Activated naive CD4-positive, alpha-beta T cell treated with anti-CD3 and anti-CD28 coated beads, Interleukin-2, amount 10 ng/mL, durations not matched to agents 7 days and 5 days (primary cell): ENCODE data around the gene TRIOBP.

Experiments
- CTCF ChIA-PET: fragments of 350-600 bp; sonication (Branson Sonifier 250); formaldehyde crosslinking; loops from one replicate; lab custom pipeline; 2021; ENCODE audit warnings: antibody characterized with exemption; lab: Charles Lee
- DNase-seq: peaks from one replicate; pipeline ENCODE4 v3.0.0-alpha.2; 2020
- H3K27ac Mint-ChIP-seq: one replicate; pipeline ENCODE4 v1.8.0; 2021; ENCODE audit warnings: mild to moderate bottlenecking, moderate library complexity, mixed read lengths
- H3K27me3 Mint-ChIP-seq: one replicate; pipeline ENCODE4 v1.8.0; 2021; ENCODE audit warnings: mild to moderate bottlenecking, mixed read lengths
- H3K36me3 Mint-ChIP-seq: one replicate; pipeline ENCODE4 v1.8.0; 2021; ENCODE audit warnings: mixed read lengths
- H3K4me1 Mint-ChIP-seq: one replicate; pipeline ENCODE4 v1.8.0; 2021; ENCODE audit warnings: mixed read lengths
- H3K4me3 Mint-ChIP-seq: one replicate; pipeline ENCODE4 v1.8.0; 2021; ENCODE audit warnings: mild to moderate bottlenecking, moderate library complexity, mixed read lengths
- H3K9me3 Mint-ChIP-seq: one replicate; pipeline ENCODE4 v1.8.0; 2021; ENCODE audit warnings: mixed read lengths

The TRIOBP gene

GRCh38 chr22:37804881-37805809, 108.3 kb downstream of the TRIOBP start:
- H3K9me3 Mint-ChIP-seq: no peaks in the 10 kb centered on the region
- H3K27me3 Mint-ChIP-seq: peaks cover 91% of the 10 kb centered on the region
- H3K4me1 Mint-ChIP-seq: peaks cover 59% of the 10 kb centered on the region
- no peak overlapping the region for H3K27ac Mint-ChIP-seq
- CTCF ChIA-PET: interaction anchor here (1.9 kb wide), 1 partner anchor 11 kb away, joined by 6 read pairs; no protein-coding TSS in a partner anchor
- H3K4me3 Mint-ChIP-seq: peak overlapping the region; percentile 68
- peak; percentile 83 for DNase-seq
- H3K36me3 Mint-ChIP-seq: peaks cover 3% of the 10 kb centered on the region

DNA sequence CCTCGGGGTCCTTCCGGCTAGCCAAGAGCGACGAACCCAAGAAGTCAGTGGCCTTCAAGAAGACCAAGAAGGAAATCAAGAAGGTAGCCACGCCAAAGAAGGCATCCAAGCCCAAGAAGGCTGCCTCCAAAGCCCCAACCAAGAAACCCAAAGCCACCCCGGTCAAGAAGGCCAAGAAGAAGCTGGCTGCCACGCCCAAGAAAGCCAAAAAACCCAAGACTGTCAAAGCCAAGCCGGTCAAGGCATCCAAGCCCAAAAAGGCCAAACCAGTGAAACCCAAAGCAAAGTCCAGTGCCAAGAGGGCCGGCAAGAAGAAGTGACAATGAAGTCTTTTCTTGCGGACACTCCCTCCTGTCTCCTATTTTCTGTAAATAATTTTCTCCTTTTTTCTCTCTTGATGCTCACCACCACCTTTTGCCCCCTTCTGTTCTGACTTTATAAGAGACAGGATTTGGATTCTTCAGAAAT, 109.0 kb downstream of the TRIOBP start:
- H3K4me3 Mint-ChIP-seq: peak overlapping the region; percentile 68
- CTCF ChIA-PET: no interaction called here
- peaks cover 59% of the 10 kb centered on the region for H3K4me1 Mint-ChIP-seq
- H3K27ac Mint-ChIP-seq: no peak overlapping the region
- peaks cover 3% of the 10 kb centered on the region for H3K36me3 Mint-ChIP-seq
- H3K27me3 Mint-ChIP-seq: peaks cover 87% of the 10 kb centered on the region
- H3K9me3 Mint-ChIP-seq: no peaks in the 10 kb centered on the region
- DNase-seq: no peak

GRCh38 chr22:37806409-37807333, 109.8 kb downstream of the TRIOBP start:
- Mint-ChIP-seq H3K36me3 (peaks cover 3% of the 10 kb centered on the region), H3K27ac (peak overlapping the region; percentile 58), H3K9me3 (no peaks in the 10 kb centered on the region), H3K27me3 (peaks cover 81% of the 10 kb centered on the region), H3K4me1 (peaks cover 59% of the 10 kb centered on the region), H3K4me3 (peak overlapping the region; percentile 66)
- CTCF ChIA-PET: interaction anchor here (3.6 kb wide), 1 partner anchor 11 kb away, joined by 38 read pairs; no protein-coding TSS in a partner anchor
- no peak for DNase-seq

GRCh38 chr22:37807410-37808293, 110.8 kb downstream of the TRIOBP start, which contains the start of gene GCAT:
GCAT (plus strand) TSS chr22:37807934; CDS start chr22:37807968, 34 bp downstream.
- Mint-ChIP-seq H3K4me3 (peak within 1 kb of the TSS; percentile 76), H3K4me1 (peaks cover 55% of the 10 kb centered on the region), H3K27me3 (peaks cover 71% of the 10 kb centered on the region), H3K9me3 (no peaks in the 10 kb centered on the region), H3K27ac (peak within 1 kb of the TSS; percentile 58), H3K36me3 (peaks cover 3% of the 10 kb centered on the region)
- peak; percentile 96 for DNase-seq
- CTCF ChIA-PET: interaction anchor here (0.9 to 3.6 kb wide), 6 partner anchors 10 to 164 kb away, joined by 3 to 38 read pairs (median 4); no protein-coding TSS in a partner anchor

DNA sequence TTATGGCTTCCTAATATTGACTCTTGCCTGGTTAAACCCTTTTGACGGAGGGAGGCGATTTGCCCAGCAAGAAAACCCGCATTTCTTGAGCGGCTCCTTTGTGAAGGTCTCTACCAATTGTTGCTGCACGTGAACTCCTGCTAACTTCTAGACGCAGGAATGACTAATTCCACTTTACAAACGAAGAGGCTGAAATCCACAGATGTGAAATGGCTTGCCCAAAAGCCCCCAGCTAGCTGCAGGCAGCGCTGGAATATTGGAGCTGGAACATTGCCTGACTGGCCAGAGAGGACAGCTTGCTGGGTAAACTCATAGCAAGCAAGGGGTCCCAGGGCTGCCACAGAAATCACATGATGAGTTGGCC, 111.4 kb downstream of the TRIOBP start:
- DNase-seq: no peak
- H3K9me3 Mint-ChIP-seq: no peaks in the 10 kb centered on the region
- H3K4me3 Mint-ChIP-seq: peak overlapping the region; percentile 76
- peaks cover 49% of the 10 kb centered on the region for H3K4me1 Mint-ChIP-seq
- H3K27me3 Mint-ChIP-seq: peaks cover 65% of the 10 kb centered on the region
- CTCF ChIA-PET: interaction anchor here (0.9 to 3.6 kb wide), 7 partner anchors 10 to 165 kb away, joined by 3 to 38 read pairs (median 4); partner anchors contain the start of gene GALR3
- H3K27ac Mint-ChIP-seq: no peak overlapping the region
- H3K36me3 Mint-ChIP-seq: peaks cover 3% of the 10 kb centered on the region

DNA sequence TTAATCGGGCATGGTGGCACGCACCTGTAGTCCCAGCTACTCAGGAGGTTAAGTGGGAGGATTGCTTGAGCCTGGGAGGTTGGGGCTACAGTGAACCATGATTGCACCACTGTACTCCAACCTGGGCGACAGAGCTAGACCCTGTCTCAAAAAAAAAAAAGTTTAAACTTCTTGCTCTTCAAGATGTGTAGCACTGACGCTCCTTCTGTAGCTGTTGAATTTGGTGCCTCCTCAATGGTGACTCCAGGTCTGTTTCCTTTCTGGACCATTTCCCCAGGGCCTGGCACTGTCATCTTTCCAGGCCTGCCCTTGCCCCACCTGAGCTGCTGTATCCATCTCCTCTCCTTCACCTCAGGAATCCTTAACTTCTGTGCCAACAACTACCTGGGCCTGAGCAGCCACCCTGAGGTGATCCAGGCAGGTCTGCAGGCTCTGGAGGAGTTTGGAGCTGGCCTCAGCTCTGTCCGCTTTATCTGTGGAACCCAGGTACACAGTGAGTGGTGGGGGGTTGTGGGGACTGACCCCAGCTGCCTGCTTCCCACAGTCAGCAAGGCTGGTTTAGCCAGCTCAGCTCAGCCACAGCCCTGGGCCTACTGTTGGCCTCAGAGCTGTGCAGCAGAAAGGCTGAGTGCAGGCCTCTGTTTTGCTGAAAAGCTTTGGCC, 113.0 kb downstream of the TRIOBP start:
- CTCF ChIA-PET: interaction anchor here (0.8 to 3.6 kb wide), 2 partner anchors 8 to 156 kb away, joined by 3 to 38 read pairs; no protein-coding TSS in a partner anchor
- Mint-ChIP-seq H3K9me3 (no peaks in the 10 kb centered on the region), H3K27me3 (peaks cover 50% of the 10 kb centered on the region), H3K27ac (no peak overlapping the region), H3K4me1 (peaks cover 38% of the 10 kb centered on the region), H3K4me3 (no peak overlapping the region), H3K36me3 (peaks cover 3% of the 10 kb centered on the region)
- DNase-seq: no peak

DNA sequence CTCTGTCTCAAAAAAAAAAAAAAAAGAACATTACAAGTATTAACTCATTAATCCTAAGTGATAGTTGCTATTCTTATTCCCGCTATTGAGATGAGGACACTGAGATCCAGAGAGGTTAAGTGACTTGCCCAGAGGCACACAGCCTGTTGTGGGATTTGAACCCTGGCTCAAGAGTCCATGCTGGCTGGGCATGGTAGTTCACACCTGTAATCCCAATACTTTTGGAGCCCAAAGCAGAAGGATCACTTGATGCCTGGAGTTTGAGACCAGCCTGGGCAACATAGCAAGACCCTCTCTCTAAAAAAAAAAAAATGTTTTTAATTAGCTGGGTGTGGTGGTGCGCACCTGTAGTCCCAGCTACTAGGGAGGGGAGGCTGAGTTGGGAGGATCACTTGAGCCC, 115.0 kb downstream of the TRIOBP start:
- Mint-ChIP-seq H3K4me1 (peaks cover 22% of the 10 kb centered on the region), H3K27ac (no peak overlapping the region), H3K4me3 (no peak overlapping the region), H3K36me3 (no peaks in the 10 kb centered on the region), H3K9me3 (no peaks in the 10 kb centered on the region), H3K27me3 (peaks cover 29% of the 10 kb centered on the region)
- CTCF ChIA-PET: interaction anchor here (1.2 kb wide), 1 partner anchor 51 kb away, joined by 4 read pairs; no protein-coding TSS in a partner anchor
- DNase-seq: no peak

GRCh38 chr22:37812869-37813678, 116.2 kb downstream of the TRIOBP start:
- Mint-ChIP-seq H3K4me1 (peaks cover 20% of the 10 kb centered on the region), H3K9me3 (no peaks in the 10 kb centered on the region), H3K36me3 (no peaks in the 10 kb centered on the region), H3K4me3 (no peak overlapping the region), H3K27me3 (peaks cover 25% of the 10 kb centered on the region), H3K27ac (no peak overlapping the region)
- no peak for DNase-seq
- CTCF ChIA-PET: no interaction called here

- Mint-ChIP-seq H3K4me1 (peaks cover 17% of the 10 kb centered on the region), H3K36me3 (no peaks in the 10 kb centered on the region), H3K4me3 (no peak overlapping the region), H3K9me3 (no peaks in the 10 kb centered on the region), H3K27ac (no peak overlapping the region), H3K27me3 (peaks cover 33% of the 10 kb centered on the region)
- DNase-seq: no peak
- CTCF ChIA-PET: interaction anchor here (1.1 to 5.2 kb wide), 6 partner anchors 7 to 172 kb away, joined by 3 to 98 read pairs (median 22); partner anchors contain the start of gene GCAT
Measured at GRCh38 chr22:37815593-37815992, 118.7 kb downstream of the TRIOBP start.

DNA sequence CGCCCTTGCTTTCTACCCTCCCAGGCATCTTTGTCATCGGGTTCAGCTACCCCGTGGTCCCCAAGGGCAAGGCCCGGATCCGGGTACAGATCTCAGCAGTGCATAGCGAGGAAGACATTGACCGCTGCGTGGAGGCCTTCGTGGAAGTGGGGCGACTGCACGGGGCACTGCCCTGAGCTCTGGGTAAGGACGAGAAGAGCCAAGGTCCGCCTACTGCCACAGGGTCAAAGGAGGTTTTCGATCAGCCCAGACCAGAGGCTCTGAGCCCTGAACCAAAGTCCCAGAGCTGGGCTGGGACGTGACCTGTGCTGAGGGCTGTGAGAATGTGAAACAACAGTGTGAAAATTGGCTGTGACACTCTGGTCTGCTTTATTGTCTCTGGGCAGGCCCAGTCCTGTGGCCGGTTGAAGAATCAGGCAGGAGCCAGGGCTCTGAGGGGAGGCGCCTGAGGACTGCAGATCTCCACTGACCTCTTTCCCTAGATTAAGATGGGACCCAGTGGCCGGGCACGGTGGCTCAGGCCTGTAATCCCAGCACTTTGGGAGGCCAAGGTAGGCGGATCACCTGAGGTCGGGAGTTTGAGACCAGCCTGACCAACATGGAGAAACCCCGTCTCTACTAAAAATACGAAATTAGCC, 119.8 kb downstream of the TRIOBP start:
- DNase-seq: no peak
- CTCF ChIA-PET: interaction anchor here (0.7 to 5.2 kb wide), 10 partner anchors 8 to 394 kb away, joined by 3 to 98 read pairs (median 10); partner anchors contain the start of gene GCAT
- Mint-ChIP-seq H3K4me3 (no peak overlapping the region), H3K9me3 (no peaks in the 10 kb centered on the region), H3K27ac (peak overlapping the region; percentile 68), H3K4me1 (peaks cover 17% of the 10 kb centered on the region), H3K27me3 (peaks cover 44% of the 10 kb centered on the region), H3K36me3 (no peaks in the 10 kb centered on the region)

DNA sequence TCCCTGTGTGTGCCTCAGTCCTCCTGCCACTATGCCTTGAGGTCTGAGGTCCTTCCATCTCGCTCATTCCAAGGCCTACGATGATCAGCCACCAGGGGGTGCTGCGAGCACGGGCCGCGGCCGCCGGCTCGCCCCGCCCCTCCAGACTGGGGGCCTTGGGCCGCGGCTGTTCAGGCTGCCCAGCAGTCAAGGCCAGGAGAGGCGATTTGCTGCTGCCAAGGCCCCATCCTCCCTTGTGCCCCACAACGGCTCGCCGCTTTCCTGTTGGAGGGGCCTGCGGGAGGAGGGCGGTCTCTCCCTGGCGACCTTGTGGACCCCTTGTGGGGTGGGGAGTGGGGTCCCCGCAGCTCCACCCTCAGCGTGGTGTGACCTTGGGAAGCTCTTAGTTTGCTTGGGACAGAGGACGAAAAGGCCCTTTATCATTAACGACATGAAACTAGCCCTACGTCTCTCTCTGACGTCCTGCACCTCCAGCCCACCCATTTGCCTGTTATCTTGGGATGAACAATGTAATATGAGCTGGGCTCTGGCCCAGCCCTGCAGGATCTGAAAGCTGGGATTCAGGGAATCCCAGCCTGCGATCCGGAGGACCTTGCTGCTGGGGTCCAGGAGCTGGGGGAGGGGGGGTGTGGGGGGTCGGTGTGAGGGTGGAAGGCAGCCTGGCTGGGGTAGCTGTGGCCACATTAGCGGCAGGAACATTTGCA, 121.0 kb downstream of the TRIOBP start:
- CTCF ChIA-PET: interaction anchor here (0.7 to 5.2 kb wide), 16 partner anchors 9 to 159 kb away, joined by 3 to 98 read pairs (median 6); partner anchors contain the start of genes C22orf23, EIF3L, GCAT and POLR2F
- Mint-ChIP-seq H3K4me1 (peaks cover 18% of the 10 kb centered on the region), H3K36me3 (no peaks in the 10 kb centered on the region), H3K27ac (no peak overlapping the region), H3K9me3 (no peaks in the 10 kb centered on the region), H3K4me3 (peak overlapping the region; percentile 15), H3K27me3 (peaks cover 56% of the 10 kb centered on the region)
- peak; percentile 84 for DNase-seq
